GM21360 (cell line): ENCODE data around the gene SH3BGR.
"Not testable (repeated sequence)": the region's sequence is repeated elsewhere in the genome, so short reads cannot be mapped to it uniquely, and the experiment has no call there.

Experiments used
- ATAC-seq: cut with Tn5 transposase; IDR thresholded peaks from one replicate; pipeline ENCODE4 v1.9.1; 2021; ENCODE audit warnings: mild to moderate bottlenecking, moderate library complexity; ENCODE audit not compliant: unreplicated experiment

Gene SH3BGR

DNA sequence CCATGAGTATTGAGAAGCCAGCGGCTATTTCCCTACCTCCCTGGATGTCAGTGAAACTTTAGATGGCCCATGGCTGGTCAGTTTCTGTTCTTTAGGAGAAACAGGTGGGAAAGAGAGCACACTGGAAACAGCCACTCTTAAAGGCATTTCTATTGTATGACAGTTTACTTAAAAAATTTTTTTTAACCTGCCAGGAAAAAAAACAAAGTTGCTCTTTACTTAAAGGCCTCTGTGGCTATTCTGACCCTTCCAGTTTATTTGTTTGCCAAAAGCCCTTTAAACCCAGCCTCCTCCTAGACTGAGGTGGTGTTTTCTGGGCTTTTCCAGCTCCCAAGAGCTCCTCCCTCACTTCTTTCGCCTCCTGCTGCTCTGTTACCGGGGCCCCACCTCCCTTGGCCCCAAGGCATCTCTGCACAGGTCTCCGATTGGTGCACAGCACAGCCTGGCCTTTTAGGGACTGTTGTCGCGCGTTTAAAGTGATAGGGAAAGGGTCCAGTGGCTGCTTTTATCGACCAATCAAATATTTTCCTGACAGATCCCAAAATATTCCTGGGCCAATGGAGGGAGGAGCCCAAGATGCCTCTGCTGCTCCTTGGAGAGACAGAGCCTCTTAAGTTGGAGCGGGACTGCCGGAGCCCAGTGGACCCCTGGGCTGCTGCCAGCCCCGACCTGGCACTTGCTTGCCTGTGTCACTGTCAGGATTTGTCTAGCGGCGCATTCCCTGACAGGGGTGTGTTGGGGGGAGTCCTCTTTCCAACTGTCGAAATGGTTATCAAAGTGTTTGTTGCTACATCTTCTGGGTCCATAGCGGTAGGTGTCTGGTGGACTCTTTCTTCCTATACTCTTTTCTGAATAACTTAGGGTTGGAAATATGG is at the start of gene SH3BGR:
Gene SH3BGR (plus strand): TSS at position 639 of the 875 bp plus-strand sequence. CDS start 127 bp downstream, at position 766.
- ATAC-seq, result no peak

DNA sequence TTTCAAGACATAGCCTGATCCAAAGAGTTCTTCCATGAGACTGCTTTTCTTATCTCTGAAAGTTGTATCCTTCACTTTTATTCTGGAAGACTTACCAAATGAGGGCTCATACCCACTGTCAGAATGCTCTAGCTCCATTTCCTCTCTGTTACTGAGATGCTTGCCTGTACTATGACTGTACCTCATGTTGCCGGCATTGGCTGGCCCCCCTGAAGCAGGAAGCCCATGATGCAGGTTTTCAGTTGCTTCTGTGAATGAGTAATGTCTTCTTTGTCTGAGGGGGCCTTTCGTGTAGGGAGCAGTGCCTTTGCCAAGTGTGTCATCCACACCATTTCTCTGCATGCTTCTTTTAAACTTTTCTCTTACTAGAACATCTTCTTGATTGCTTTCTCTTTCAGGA is 45.7 kb upstream of the SH3BGR start:
- no peak for ATAC-seq

GRCh38 chr21:39419204-39419603 is 32.6 kb upstream of the SH3BGR start:
- ATAC-seq, result not testable (repeated sequence)

GRCh38 chr21:39422527-39423241 is 29.1 kb upstream of the SH3BGR start:
- no peak for ATAC-seq

DNA sequence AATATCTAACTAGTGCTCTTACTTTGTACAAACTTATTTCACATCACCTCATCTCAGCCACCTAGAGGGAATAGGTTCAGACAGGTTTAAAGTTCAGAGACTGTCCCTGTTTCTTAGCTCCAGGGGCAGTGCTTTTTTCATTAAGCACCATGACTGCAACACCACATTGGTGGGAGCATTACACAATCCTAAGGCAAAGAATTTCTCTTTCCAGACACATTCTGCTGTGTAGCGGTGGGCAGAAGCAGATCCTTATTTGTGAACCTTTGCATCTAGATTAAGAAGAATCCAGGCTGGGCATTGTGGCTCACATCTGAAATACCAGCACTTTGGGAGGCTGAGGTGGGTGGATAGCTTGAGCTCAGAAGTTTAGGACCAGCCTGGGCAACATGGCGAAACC is 22.3 kb upstream of the SH3BGR start:
- ATAC-seq, result no peak

- ATAC-seq, result no peak
These were observed 21.8 kb upstream of the SH3BGR start for GRCh38 chr21:39430016-39430415.

DNA sequence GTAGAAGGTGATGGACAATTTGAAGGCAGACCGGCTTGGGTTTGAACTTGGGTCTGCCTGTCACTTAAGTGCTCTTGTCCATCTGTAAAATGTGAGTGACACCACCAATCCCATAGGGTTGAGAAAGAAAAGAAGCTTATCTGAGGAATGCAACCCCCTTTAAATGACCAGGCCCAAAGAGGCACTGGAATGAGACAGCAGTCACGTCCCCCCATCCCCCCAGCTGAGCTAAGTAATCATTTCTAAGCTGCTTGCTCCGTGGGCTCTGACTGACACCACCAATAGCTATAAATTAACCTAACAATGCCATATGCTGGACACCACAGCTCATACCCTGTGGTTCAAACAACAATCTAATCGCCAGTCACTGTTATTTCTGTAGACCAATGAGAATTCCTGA is 21.3 kb upstream of the SH3BGR start:
- no peak for ATAC-seq

- no peak for ATAC-seq
These were observed 20.8 kb upstream of the SH3BGR start for GRCh38 chr21:39430954-39431353.

DNA sequence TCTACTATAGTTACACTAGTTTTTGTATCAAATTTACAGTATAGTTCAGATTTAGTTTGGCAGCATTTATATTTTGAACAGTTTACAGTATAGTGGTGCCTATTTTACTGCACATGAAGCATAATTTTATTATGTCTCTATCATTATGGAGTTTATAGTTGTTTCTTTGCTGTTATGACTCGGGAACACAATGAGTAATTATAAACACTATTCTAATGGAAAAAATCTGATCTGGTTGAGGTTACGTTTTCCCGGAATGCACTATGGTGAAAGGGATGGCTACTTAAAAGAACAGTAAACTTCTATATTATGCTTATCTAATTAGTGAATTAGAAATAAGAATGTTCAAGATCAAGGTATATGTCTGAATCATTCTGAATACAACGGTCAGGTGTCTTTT is 16.8 kb upstream of the SH3BGR start:
- ATAC-seq, result no peak

DNA sequence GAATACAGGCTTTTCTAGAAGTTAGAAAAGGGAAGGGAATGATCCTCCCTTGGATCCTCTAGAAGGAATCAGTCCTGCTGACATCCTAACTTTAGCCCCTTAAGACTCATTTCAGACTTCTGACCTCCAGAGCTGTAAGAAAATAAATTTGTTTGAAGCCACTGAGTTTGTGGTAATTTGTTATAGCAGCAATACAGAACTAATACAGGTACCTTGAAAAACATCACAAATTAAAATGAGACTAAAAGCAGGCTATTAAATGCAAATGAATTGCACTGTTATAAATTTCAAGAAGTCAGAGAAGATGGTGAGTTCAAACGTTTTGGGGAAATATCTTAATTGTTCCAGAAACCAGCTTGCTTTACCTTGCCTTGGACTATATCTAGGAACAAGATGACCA is 12.5 kb upstream of the SH3BGR start:
- no peak for ATAC-seq

- no peak for ATAC-seq
These were observed 10.0 kb upstream of the SH3BGR start for GRCh38 chr21:39441502-39442475.

GRCh38 chr21:39444421-39445180 is 7.2 kb upstream of the SH3BGR start:
- ATAC-seq, result no peak

- ATAC-seq, result peak; percentile 85
These were observed 6.2 kb upstream of the SH3BGR start, which contains the start of gene LCA5L for GRCh38 chr21:39445321-39446269. LCA5L (minus strand) TSS chr21:39445778; CDS start chr21:39428493, 17,285 bp downstream.

DNA sequence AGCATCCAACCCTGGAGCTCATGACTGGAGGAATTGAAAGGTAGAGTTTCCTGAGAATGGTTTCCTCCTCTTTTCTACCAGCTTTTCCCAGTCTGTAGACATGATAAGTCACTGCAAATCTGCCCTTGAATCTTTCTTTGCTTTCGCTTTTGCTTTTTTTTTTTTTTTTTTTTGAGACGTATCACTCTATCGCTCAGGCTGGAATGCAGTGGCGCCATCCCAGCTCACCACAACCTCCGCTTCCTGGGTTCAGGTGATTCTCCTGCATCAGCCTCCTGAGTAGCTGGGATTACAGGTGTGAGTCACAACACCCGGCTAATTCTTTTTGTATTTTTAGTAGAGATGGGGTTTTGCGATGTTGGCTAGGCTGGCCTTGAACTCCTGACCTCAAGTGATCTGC is 4.5 kb upstream of the SH3BGR start:
- ATAC-seq, result no peak

DNA sequence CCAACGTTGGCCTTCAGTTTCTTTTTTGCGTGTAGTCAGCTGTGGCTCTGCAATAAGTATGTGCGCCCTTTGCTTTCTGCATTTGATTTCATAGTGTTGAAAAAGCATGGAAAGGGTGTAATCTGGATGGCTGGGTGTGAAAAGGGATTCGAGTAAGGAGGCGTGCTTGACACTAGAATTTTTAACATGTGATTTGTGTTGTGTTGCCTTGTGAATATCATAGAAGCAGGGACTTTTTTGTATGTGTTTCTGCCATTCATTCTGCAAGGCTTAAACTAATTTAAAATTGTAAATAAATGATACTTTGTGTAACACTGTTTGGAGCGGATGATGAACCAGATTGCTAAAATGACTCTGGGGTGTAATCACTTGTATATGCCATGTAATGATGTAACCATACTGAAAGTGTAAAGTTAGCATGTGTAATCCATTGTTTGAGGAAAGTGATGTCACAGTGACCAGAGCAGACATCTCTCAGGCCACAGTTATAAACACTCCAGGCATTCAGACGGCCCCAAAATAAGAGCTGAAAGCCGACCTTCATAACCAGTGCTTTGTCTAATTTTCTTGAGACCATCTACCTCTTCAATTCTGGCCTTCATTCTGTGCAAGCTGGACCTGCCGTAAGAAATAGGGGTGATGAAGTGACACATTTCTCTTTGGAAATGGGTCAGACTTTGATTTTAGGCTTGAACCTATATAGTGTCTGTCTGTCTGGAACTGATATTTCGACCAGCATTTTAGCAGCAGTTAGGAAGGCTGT is 618 bp downstream of the SH3BGR start:
- no peak for ATAC-seq

GRCh38 chr21:39452970-39453342 is 1.2 kb downstream of the SH3BGR start:
- ATAC-seq, result no peak

DNA sequence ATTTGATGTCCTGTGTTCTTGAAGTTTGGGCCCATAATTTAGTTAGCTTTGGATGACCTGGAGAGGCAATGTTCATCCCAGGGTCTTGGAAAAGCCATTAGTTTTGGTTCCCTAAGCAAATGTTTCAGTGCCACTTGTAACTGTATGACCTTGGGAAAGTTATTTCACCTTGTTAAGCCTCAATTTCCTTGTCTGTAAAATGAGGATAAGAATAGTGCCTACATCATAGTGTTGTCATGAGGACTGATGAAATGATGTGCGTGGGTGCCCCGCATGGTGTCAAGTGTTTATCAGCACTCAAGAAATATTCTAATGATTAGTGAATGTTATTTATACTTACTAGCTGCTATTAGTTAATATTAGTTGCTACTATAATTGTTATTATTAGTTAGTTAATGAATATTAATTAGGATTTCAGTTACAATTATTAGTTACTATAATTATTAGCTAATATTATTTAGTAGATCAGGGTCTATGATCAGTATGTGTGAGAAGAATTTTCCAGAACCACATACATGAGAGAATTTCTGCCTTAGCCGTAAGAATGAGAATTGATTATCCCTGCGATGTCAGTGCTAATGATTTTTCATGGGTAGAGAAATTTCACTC is 1.9 kb downstream of the SH3BGR start:
- no peak for ATAC-seq
